ENCODE measurements around the gene ARFGAP1.

Gene ARFGAP1

DNA sequence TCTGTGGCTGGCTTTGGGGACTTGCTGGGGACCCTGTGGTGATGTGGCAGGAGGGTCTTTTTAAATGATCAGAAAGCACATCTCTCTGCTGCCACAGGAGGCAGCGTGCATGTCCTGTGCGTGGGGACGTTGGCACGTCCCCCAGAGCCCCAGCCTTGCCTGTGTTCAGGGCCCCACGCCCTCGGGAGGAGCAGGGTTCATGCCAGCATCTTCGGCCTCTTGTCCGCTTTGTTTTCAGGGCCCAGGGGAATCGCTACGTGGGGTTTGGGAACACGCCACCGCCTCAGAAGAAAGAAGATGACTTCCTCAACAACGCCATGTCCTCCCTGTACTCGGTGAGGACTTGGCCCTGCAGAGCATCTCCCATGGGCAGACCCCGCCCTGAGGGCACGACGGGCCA lies 6.0 kb downstream of the ARFGAP1 start:
- no peak for ATAC-seq
- TF ChIP-seq SNAI2 (CRISPR knock-in tag; IDR thresholded peaks at IDR 0.05) (no peak), BACH2 (CRISPR knock-in tag; IDR thresholded peaks at IDR 0.05; ENCODE audit: borderline replicate concordance) (no peak), PPARA (CRISPR knock-in tag; IDR thresholded peaks at IDR 0.05; ENCODE audit: borderline replicate concordance) (no peak), OSR1 (CRISPR knock-in tag; IDR thresholded peaks at IDR 0.05) (no peak)

DNA sequence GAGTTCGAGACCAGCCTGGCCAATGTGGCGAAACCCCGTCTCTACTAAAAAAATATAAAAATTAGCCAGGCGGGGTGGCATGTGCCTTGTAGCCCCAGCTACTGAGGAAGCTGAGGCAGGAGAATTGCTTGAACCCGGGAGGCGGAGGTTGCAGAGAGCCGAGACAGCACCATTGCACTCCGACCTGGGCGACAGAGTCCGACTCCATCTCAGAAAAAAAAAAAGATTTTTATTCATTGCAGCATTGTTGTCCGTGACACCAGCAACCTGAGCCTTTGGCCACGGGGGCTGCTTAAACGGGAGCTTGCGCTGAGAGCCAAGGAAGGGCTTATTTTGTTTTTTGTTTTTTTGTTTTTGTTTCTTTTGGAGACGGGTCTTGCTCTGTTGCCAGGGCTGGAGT lies 7.3 kb downstream of the ARFGAP1 start:
- TF ChIP-seq ZNF70 (CRISPR knock-in tag; IDR thresholded peaks at IDR 0.05) (no peak), ZNF8 (CRISPR knock-in tag; IDR thresholded peaks at IDR 0.05) (no peak), ISL1 (CRISPR knock-in tag; IDR thresholded peaks at IDR 0.05) (no peak), ZFP3 (CRISPR knock-in tag; IDR thresholded peaks at IDR 0.05) (no peak), ARNTL (CRISPR knock-in tag; IDR thresholded peaks at IDR 0.05; ENCODE audit: borderline replicate concordance, low read depth) (no peak), PPARA (CRISPR knock-in tag; IDR thresholded peaks at IDR 0.05; ENCODE audit: borderline replicate concordance) (no peak), ZFP30 (CRISPR knock-in tag; IDR thresholded peaks at IDR 0.05) (no peak), ZNF565 (CRISPR knock-in tag; conservative IDR thresholded peaks at IDR 0.05; ENCODE audit: low read depth) (no peak), ESRRG (CRISPR knock-in tag; IDR thresholded peaks at IDR 0.05) (no peak), TCF4 (CRISPR knock-in tag; IDR thresholded peaks at IDR 0.05; ENCODE audit: borderline replicate concordance) (no peak), ZC3H10 (CRISPR knock-in tag; IDR thresholded peaks at IDR 0.05) (no peak), OSR1 (CRISPR knock-in tag; IDR thresholded peaks at IDR 0.05) (no peak)
- TF ChIP-seq, protein P1, sequence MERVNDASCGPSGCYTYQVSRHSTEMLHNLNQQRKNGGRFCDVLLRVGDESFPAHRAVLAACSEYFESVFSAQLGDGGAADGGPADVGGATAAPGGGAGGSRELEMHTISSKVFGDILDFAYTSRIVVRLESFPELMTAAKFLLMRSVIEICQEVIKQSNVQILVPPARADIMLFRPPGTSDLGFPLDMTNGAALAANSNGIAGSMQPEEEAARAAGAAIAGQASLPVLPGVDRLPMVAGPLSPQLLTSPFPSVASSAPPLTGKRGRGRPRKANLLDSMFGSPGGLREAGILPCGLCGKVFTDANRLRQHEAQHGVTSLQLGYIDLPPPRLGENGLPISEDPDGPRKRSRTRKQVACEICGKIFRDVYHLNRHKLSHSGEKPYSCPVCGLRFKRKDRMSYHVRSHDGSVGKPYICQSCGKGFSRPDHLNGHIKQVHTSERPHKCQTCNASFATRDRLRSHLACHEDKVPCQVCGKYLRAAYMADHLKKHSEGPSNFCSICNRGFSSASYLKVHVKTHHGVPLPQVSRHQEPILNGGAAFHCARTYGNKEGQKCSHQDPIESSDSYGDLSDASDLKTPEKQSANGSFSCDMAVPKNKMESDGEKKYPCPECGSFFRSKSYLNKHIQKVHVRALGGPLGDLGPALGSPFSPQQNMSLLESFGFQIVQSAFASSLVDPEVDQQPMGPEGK (CRISPR knock-in tag; IDR thresholded peaks at IDR 0.05; ENCODE audit: borderline replicate concordance), result no peak
- TF ChIP-seq, protein P2, sequence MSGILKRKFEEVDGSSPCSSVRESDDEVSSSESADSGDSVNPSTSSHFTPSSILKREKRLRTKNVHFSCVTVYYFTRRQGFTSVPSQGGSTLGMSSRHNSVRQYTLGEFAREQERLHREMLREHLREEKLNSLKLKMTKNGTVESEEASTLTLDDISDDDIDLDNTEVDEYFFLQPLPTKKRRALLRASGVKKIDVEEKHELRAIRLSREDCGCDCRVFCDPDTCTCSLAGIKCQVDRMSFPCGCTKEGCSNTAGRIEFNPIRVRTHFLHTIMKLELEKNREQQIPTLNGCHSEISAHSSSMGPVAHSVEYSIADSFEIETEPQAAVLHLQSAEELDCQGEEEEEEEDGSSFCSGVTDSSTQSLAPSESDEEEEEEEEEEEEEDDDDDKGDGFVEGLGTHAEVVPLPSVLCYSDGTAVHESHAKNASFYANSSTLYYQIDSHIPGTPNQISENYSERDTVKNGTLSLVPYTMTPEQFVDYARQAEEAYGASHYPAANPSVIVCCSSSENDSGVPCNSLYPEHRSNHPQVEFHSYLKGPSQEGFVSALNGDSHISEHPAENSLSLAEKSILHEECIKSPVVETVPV (CRISPR knock-in tag; IDR thresholded peaks at IDR 0.05), result no peak
- TF ChIP-seq, protein P3, sequence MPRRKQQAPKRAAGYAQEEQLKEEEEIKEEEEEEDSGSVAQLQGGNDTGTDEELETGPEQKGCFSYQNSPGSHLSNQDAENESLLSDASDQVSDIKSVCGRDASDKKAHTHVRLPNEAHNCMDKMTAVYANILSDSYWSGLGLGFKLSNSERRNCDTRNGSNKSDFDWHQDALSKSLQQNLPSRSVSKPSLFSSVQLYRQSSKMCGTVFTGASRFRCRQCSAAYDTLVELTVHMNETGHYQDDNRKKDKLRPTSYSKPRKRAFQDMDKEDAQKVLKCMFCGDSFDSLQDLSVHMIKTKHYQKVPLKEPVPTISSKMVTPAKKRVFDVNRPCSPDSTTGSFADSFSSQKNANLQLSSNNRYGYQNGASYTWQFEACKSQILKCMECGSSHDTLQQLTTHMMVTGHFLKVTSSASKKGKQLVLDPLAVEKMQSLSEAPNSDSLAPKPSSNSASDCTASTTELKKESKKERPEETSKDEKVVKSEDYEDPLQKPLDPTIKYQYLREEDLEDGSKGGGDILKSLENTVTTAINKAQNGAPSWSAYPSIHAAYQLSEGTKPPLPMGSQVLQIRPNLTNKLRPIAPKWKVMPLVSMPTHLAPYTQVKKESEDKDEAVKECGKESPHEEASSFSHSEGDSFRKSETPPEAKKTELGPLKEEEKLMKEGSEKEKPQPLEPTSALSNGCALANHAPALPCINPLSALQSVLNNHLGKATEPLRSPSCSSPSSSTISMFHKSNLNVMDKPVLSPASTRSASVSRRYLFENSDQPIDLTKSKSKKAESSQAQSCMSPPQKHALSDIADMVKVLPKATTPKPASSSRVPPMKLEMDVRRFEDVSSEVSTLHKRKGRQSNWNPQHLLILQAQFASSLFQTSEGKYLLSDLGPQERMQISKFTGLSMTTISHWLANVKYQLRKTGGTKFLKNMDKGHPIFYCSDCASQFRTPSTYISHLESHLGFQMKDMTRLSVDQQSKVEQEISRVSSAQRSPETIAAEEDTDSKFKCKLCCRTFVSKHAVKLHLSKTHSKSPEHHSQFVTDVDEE (CRISPR knock-in tag; IDR thresholded peaks at IDR 0.05), result no peak
- TF ChIP-seq, protein P4, sequence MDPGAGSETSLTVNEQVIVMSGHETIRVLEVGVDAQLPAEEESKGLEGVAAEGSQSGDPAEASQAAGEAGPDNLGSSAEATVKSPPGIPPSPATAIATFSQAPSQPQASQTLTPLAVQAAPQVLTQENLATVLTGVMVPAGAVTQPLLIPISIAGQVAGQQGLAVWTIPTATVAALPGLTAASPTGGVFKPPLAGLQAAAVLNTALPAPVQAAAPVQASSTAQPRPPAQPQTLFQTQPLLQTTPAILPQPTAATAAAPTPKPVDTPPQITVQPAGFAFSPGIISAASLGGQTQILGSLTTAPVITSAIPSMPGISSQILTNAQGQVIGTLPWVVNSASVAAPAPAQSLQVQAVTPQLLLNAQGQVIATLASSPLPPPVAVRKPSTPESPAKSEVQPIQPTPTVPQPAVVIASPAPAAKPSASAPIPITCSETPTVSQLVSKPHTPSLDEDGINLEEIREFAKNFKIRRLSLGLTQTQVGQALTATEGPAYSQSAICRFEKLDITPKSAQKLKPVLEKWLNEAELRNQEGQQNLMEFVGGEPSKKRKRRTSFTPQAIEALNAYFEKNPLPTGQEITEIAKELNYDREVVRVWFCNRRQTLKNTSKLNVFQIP (CRISPR knock-in tag; IDR thresholded peaks at IDR 0.05; ENCODE audit: borderline replicate concordance, low read depth), result no peak
- TF ChIP-seq, protein P5, sequence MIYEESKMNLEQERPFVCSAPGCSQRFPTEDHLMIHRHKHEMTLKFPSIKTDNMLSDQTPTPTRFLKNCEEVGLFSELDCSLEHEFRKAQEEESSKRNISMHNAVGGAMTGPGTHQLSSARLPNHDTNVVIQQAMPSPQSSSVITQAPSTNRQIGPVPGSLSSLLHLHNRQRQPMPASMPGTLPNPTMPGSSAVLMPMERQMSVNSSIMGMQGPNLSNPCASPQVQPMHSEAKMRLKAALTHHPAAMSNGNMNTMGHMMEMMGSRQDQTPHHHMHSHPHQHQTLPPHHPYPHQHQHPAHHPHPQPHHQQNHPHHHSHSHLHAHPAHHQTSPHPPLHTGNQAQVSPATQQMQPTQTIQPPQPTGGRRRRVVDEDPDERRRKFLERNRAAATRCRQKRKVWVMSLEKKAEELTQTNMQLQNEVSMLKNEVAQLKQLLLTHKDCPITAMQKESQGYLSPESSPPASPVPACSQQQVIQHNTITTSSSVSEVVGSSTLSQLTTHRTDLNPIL (CRISPR knock-in tag; IDR thresholded peaks at IDR 0.05; ENCODE audit: low read depth), result no peak
- no peak for ATAC-seq

DNA sequence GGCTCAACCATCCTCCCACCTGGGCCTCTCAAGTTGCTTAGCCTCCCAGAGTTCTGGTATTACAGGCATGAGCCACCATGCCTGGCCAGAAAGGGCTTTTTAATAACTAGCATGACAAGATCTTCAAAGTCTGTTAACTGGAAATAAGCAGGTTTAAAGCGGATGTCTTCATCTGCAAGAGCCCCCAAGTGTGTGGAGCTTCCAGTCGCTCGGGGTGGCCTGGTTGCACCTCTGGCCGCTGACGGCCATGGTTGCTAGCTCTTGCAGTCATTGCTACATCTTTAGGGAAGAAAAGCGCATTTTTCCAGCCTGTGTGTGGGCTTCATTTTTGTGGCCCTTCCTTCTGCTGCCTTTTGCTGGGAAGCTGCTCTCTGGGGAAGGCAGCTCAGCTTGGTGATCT lies 7.8 kb downstream of the ARFGAP1 start:
- no peak for ATAC-seq
- TF ChIP-seq ZFP3 (CRISPR knock-in tag; IDR thresholded peaks at IDR 0.05) (no peak), ZFP30 (CRISPR knock-in tag; IDR thresholded peaks at IDR 0.05) (no peak), TCF4 (CRISPR knock-in tag; IDR thresholded peaks at IDR 0.05; ENCODE audit: borderline replicate concordance) (no peak)
- TF ChIP-seq, protein P5 (CRISPR knock-in tag; IDR thresholded peaks at IDR 0.05; ENCODE audit: low read depth), result no peak
- TF ChIP-seq, protein P1 (CRISPR knock-in tag; IDR thresholded peaks at IDR 0.05; ENCODE audit: borderline replicate concordance), result no peak
